Measurements from ENCODE around the gene PPIL1.

The PPIL1 gene

GRCh38 chr6:36838896-36839748, 35.5 kb downstream of the PPIL1 start, which contains the start of gene CPNE5:
Gene CPNE5 (minus strand): TSS chr6:36839444. CDS start chr6:36839377, 67 bp downstream.
- H3K27me3 Mint-ChIP-seq (ENCODE audit: low read depth, poor library complexity): peaks cover 84% of the 10 kb centered on the region
- H3K4me3 Mint-ChIP-seq: peak within 1 kb of the TSS; percentile 79
- peak; percentile 75 for DNase-seq
- H3K27ac Mint-ChIP-seq: no peak within 1 kb of the TSS
- no peaks in the 10 kb centered on the region for H3K36me3 Mint-ChIP-seq (ENCODE audit: low read depth)
- peaks cover 48% of the 10 kb centered on the region for H3K4me1 Mint-ChIP-seq
- TF ChIP-seq CTCF (IDR thresholded peaks at IDR 0.05): no peak
- no peaks in the 10 kb centered on the region for H3K9me3 Mint-ChIP-seq

GRCh38 chr6:36837686-36838085, 36.9 kb downstream of the PPIL1 start:
- Mint-ChIP-seq H3K4me1 (peaks cover 37% of the 10 kb centered on the region), H3K27ac (no peak overlapping the region), H3K4me3 (peak overlapping the region; percentile 11), H3K27me3 (ENCODE audit: low read depth, poor library complexity) (peaks cover 80% of the 10 kb centered on the region), H3K36me3 (ENCODE audit: low read depth) (no peaks in the 10 kb centered on the region), H3K9me3 (peaks cover 4% of the 10 kb centered on the region)
- TF ChIP-seq CTCF (IDR thresholded peaks at IDR 0.05): no peak
- no peak for DNase-seq

- DNase-seq: no peak
- no peak overlapping the region for H3K27ac Mint-ChIP-seq
- TF ChIP-seq CTCF (IDR thresholded peaks at IDR 0.05): no peak
- H3K4me1 Mint-ChIP-seq: peaks cover 35% of the 10 kb centered on the region
- peaks cover 73% of the 10 kb centered on the region for H3K27me3 Mint-ChIP-seq (ENCODE audit: low read depth, poor library complexity)
- no peaks in the 10 kb centered on the region for H3K36me3 Mint-ChIP-seq (ENCODE audit: low read depth)
- H3K9me3 Mint-ChIP-seq: peaks cover 4% of the 10 kb centered on the region
- H3K4me3 Mint-ChIP-seq: no peak overlapping the region
Measured at GRCh38 chr6:36837022-36837339, 37.6 kb downstream of the PPIL1 start.

GRCh38 chr6:36836111-36837021, 38.2 kb downstream of the PPIL1 start:
- no peak overlapping the region for H3K27ac Mint-ChIP-seq
- no peak for DNase-seq
- TF ChIP-seq CTCF (IDR thresholded peaks at IDR 0.05): no peak
- no peaks in the 10 kb centered on the region for H3K36me3 Mint-ChIP-seq (ENCODE audit: low read depth)
- H3K9me3 Mint-ChIP-seq: peaks cover 4% of the 10 kb centered on the region
- H3K27me3 Mint-ChIP-seq (ENCODE audit: low read depth, poor library complexity): peaks cover 66% of the 10 kb centered on the region
- H3K4me3 Mint-ChIP-seq: no peak overlapping the region
- peaks cover 35% of the 10 kb centered on the region for H3K4me1 Mint-ChIP-seq

- no peak for TF ChIP-seq CTCF (IDR thresholded peaks at IDR 0.05)
- H3K27me3 Mint-ChIP-seq (ENCODE audit: low read depth, poor library complexity): peaks cover 54% of the 10 kb centered on the region
- H3K4me3 Mint-ChIP-seq: peak overlapping the region; percentile 32
- peak; percentile 35 for DNase-seq
- no peaks in the 10 kb centered on the region for H3K36me3 Mint-ChIP-seq (ENCODE audit: low read depth)
- peaks cover 4% of the 10 kb centered on the region for H3K9me3 Mint-ChIP-seq
- H3K27ac Mint-ChIP-seq: no peak overlapping the region
- peaks cover 37% of the 10 kb centered on the region for H3K4me1 Mint-ChIP-seq
Measured at GRCh38 chr6:36834576-36835341, 39.8 kb downstream of the PPIL1 start.
